ENCODE results near the gene CDK2AP2.
"Not testable (repeated sequence)": the region's sequence is repeated elsewhere in the genome, so short reads cannot be mapped to it uniquely, and the experiment has no call there.

CDK2AP2 gene

GRCh38 chr11:67507864-67508485, at the start of gene CDK2AP2:
TSS of gene CDK2AP2 (minus strand) at chr11:67508162. CDS start at chr11:67508082, 80 bp downstream.
- DNase-seq (ENCODE audit: low read depth, low spot score), result peak; percentile 91

- DNase-seq (ENCODE audit: low read depth, low spot score), result no peak
Measured at GRCh38 chr11:67556244-67556643, 48.3 kb upstream of the CDK2AP2 start.

- DNase-seq (ENCODE audit: low read depth, low spot score), result not testable (repeated sequence)
Measured at GRCh38 chr11:67551697-67552096, 43.7 kb upstream of the CDK2AP2 start.

- DNase-seq (ENCODE audit: low read depth, low spot score), result no peak
Measured at GRCh38 chr11:67551127-67551526, 43.2 kb upstream of the CDK2AP2 start.

GRCh38 chr11:67548555-67549110, 40.7 kb upstream of the CDK2AP2 start:
- DNase-seq (ENCODE audit: low read depth, low spot score), result no peak

- not testable (repeated sequence) for DNase-seq (ENCODE audit: low read depth, low spot score)
Measured at GRCh38 chr11:67548112-67548511, 40.1 kb upstream of the CDK2AP2 start.

GRCh38 chr11:67545280-67545679, 37.3 kb upstream of the CDK2AP2 start:
- no peak for DNase-seq (ENCODE audit: low read depth, low spot score)

GRCh38 chr11:67544616-67545242, 36.8 kb upstream of the CDK2AP2 start:
- DNase-seq (ENCODE audit: low read depth, low spot score), result no peak

- DNase-seq (ENCODE audit: low read depth, low spot score), result no peak
Measured at GRCh38 chr11:67543585-67543984, 35.6 kb upstream of the CDK2AP2 start.

- DNase-seq (ENCODE audit: low read depth, low spot score), result no peak
Measured at GRCh38 chr11:67542971-67543370, 35.0 kb upstream of the CDK2AP2 start.

- DNase-seq (ENCODE audit: low read depth, low spot score), result no peak
Measured at GRCh38 chr11:67542169-67542568, 34.2 kb upstream of the CDK2AP2 start.

GRCh38 chr11:67541198-67541597, 33.2 kb upstream of the CDK2AP2 start:
- no peak for DNase-seq (ENCODE audit: low read depth, low spot score)

- DNase-seq (ENCODE audit: low read depth, low spot score), result no peak
Measured at GRCh38 chr11:67539550-67539949, 31.6 kb upstream of the CDK2AP2 start.

- no peak for DNase-seq (ENCODE audit: low read depth, low spot score)
Measured at GRCh38 chr11:67538823-67539505, 31.0 kb upstream of the CDK2AP2 start.

GRCh38 chr11:67538306-67538705, 30.3 kb upstream of the CDK2AP2 start:
- no peak for DNase-seq (ENCODE audit: low read depth, low spot score)

GRCh38 chr11:67535561-67535960, 27.6 kb upstream of the CDK2AP2 start:
- DNase-seq (ENCODE audit: low read depth, low spot score), result no peak

- DNase-seq (ENCODE audit: low read depth, low spot score), result no peak
Measured at GRCh38 chr11:67534070-67534679, 26.2 kb upstream of the CDK2AP2 start.

GRCh38 chr11:67532889-67533288, 24.9 kb upstream of the CDK2AP2 start:
- no peak for DNase-seq (ENCODE audit: low read depth, low spot score)

- DNase-seq (ENCODE audit: low read depth, low spot score), result no peak
Measured at GRCh38 chr11:67530282-67530592, 22.3 kb upstream of the CDK2AP2 start.

- no peak for DNase-seq (ENCODE audit: low read depth, low spot score)
Measured at GRCh38 chr11:67528376-67528775, 20.4 kb upstream of the CDK2AP2 start.

- DNase-seq (ENCODE audit: low read depth, low spot score), result no peak
Measured at GRCh38 chr11:67525275-67525976, 17.5 kb upstream of the CDK2AP2 start.

GRCh38 chr11:67524480-67524808, 16.5 kb upstream of the CDK2AP2 start:
- DNase-seq (ENCODE audit: low read depth, low spot score), result no peak
